ENCODE data around the gene HOXB3. TPM values are rescaled to one million over a fixed set of nuclear protein-coding genes. Genes with fewer than 3 reads are reported as not detected.
A peak's percentile ranks its signal among the peaks of the same experiment; 100 is the strongest.

The HOXB3 gene
- total RNA-seq, 1 experiment from 2014 or later: not detected

GRCh38 chr17:48578616-48579470, 11.2 kb downstream of the HOXB3 start:
- no peak overlapping the region for H3K9ac ChIP-seq (ENCODE audit: extremely low read depth, insufficient read length, low read length)
- H3K36me3 Mint-ChIP-seq (ENCODE audit: insufficient read depth in 1 of 3, low read depth in 3 of 3): no peaks in the 10 kb centered on the region; a peak in 2 of 7 replicates
- no peak overlapping the region for H3K56ac ChIP-seq (ENCODE audit: insufficient read length, low read depth, low read length)
- H4K8ac ChIP-seq (replicated peaks; ENCODE audit: insufficient read length, low read depth, low read length): no peak overlapping the region
- no peak overlapping the region for H3K4me2 ChIP-seq (ENCODE audit: insufficient read depth, insufficient read length, low read length)
- H4K91ac ChIP-seq (ENCODE audit: insufficient read length, low read depth, low read length): no peak overlapping the region
- no peak overlapping the region for H3T11ph ChIP-seq (ENCODE audit: low read length)
- H3K4me3 Mint-ChIP-seq: peak overlapping the region in 1 of 2 experiments; percentile 59; a peak in 4 of 5 replicates
- no peak overlapping the region for H3K23ac ChIP-seq (ENCODE audit: insufficient read length, low read depth, low read length)
- no peak overlapping the region for H3K4ac ChIP-seq (ENCODE audit: low read depth, low read length)
- H3K4me1 Mint-ChIP-seq: peaks cover 2 to 31% of the 10 kb centered on the region in 2 experiments
- H3K4me1 ChIP-seq (ENCODE audit: insufficient read depth, low read length): no peaks in the 10 kb centered on the region
- peaks cover 59% of the 10 kb centered on the region for H3K27me3 Mint-ChIP-seq (ENCODE audit: low read depth)
- no peak overlapping the region for H2AFZ ChIP-seq (ENCODE audit: low read length)
- no peak overlapping the region for H2AK5ac ChIP-seq (ENCODE audit: insufficient read length, low read length)
- H3K27ac Mint-ChIP-seq: no peak overlapping the region
- peaks cover 96% of the 10 kb centered on the region for H3K27me3 ChIP-seq (ENCODE audit: insufficient read depth, low read length)
- no peaks in the 10 kb centered on the region for H4K20me1 ChIP-seq (ENCODE audit: control insufficient read depth, insufficient read depth, insufficient read length)
- DNase-seq: no peak
- H2BK5ac ChIP-seq (ENCODE audit: insufficient read length, low read length): no peak overlapping the region
- no peaks in the 10 kb centered on the region for H3K23me2 ChIP-seq (ENCODE audit: insufficient read length, low read depth, low read length, poor library complexity, severe bottlenecking)
- H2BK20ac ChIP-seq (ENCODE audit: low read depth, low read length, poor library complexity, severe bottlenecking): no peak overlapping the region
- no peak overlapping the region for H2BK15ac ChIP-seq (ENCODE audit: low read depth, low read length)
- H3K79me1 ChIP-seq (ENCODE audit: insufficient read depth, low read depth, low read length, poor library complexity, severe bottlenecking): no peaks in the 10 kb centered on the region
- H4K5ac ChIP-seq (ENCODE audit: insufficient read length, low read depth, low read length): no peak overlapping the region
- H3K14ac ChIP-seq (ENCODE audit: insufficient read depth, low read length): no peak overlapping the region
- H3K79me2 ChIP-seq (ENCODE audit: insufficient read depth, low read length): no peaks in the 10 kb centered on the region
- WGBS (ENCODE audit: extremely low coverage, insufficient read length, low lambda C conversion rate): no CpG with 5 or more reads among the region's 43 CpGs
- TF ChIP-seq CTCF (conservative IDR thresholded peaks at IDR 0.05): no peak
- no peak overlapping the region for H3K27ac ChIP-seq (ENCODE audit: insufficient read length, low read depth, low read length)
- H3K18ac ChIP-seq (ENCODE audit: insufficient read length, low read depth, low read length): no peak overlapping the region
- no peaks in the 10 kb centered on the region for H3K9me3 ChIP-seq (ENCODE audit: control insufficient read depth, low read depth, low read length)
- H3K9me3 Mint-ChIP-seq: peaks cover 7 to 19% of the 10 kb centered on the region in 2 experiments; a peak in 4 of 5 replicates
- H2BK12ac ChIP-seq (ENCODE audit: insufficient read length, low read depth, low read length): no peak overlapping the region
- no peak overlapping the region for H2BK120ac ChIP-seq (ENCODE audit: low read depth, low read length, poor library complexity, severe bottlenecking)
